ENCODE results near the gene LRRC75B. TPM values are rescaled to one million over a fixed set of nuclear protein-coding genes. Genes with fewer than 3 reads are reported as not detected.

LRRC75B gene
- total and polyA plus RNA-seq, 2 of the 13 experiments (the other 11 are each of a cell fraction or from before 2014, with no cell fraction given): 11.8 to 34.8 TPM

GRCh38 chr22:24550028-24550901, 42.6 kb downstream of the LRRC75B start (continued):
- TF ChIP-seq ZNF691 (CRISPR knock-in tag; IDR thresholded peaks at IDR 0.05; ENCODE audit: borderline replicate concordance, low read depth) (peak; percentile 41; the same call in 1 of the 2 replicates), LRRFIP1 (CRISPR knock-in tag; conservative IDR thresholded peaks at IDR 0.05) (no peak), TIGD3 (CRISPR knock-in tag; IDR thresholded peaks at IDR 0.05; ENCODE audit: borderline replicate concordance) (0 out of 2 replicates have a peak, but pooled peaks have one; percentile 17), MAF1 (CRISPR knock-in tag; IDR thresholded peaks at IDR 0.05; ENCODE audit: borderline replicate concordance) (no peak; the same call in 1 of the 2 replicates), NFATC3 (CRISPR knock-in tag; IDR thresholded peaks at IDR 0.05) (no peak), STAT5B (CRISPR knock-in tag; IDR thresholded peaks at IDR 0.05) (0 out of 2 replicates have a peak, but pooled peaks have one; percentile 8), SMC3 (IDR thresholded peaks at IDR 0.05; ENCODE audit: low read length) (0 out of 2 replicates have a peak, but pooled peaks have one; percentile 3), ZBTB7B (CRISPR knock-in tag; IDR thresholded peaks at IDR 0.05) (peak; percentile 92), HMG20A (CRISPR knock-in tag; IDR thresholded peaks at IDR 0.05; ENCODE audit: borderline replicate concordance) (peak; percentile 64; the same call in 1 of the 2 replicates), TAF15 (IDR thresholded peaks at IDR 0.05; ENCODE audit: low read depth, low read length, poor library complexity, severe bottlenecking) (no peak), TMF1 (CRISPR knock-in tag; IDR thresholded peaks at IDR 0.05; ENCODE audit: low read depth) (no peak), ATF7 (IDR thresholded peaks at IDR 0.05) (peak; percentile 92), ATF7 (CRISPR knock-in tag; IDR thresholded peaks at IDR 0.05) (peak; percentile 96), NPAS2 (CRISPR knock-in tag; IDR thresholded peaks at IDR 0.05; ENCODE audit: borderline replicate concordance) (no peak), IRF1 (CRISPR knock-in tag; IDR thresholded peaks at IDR 0.05; ENCODE audit: low read depth) (no peak), ZNF749 (CRISPR knock-in tag; IDR thresholded peaks at IDR 0.05; ENCODE audit: borderline replicate concordance) (peak; percentile 88; the same call in 1 of the 2 replicates), KDM6A (CRISPR knock-in tag; IDR thresholded peaks at IDR 0.05; ENCODE audit: low read depth) (peak; percentile 86), ZNF792 (CRISPR knock-in tag; IDR thresholded peaks at IDR 0.05) (peak; percentile 50; the same call in 1 of the 2 replicates), ZNF790 (CRISPR knock-in tag; IDR thresholded peaks at IDR 0.05; ENCODE audit: borderline replicate concordance) (no peak), ZBTB14 (CRISPR knock-in tag; IDR thresholded peaks at IDR 0.05) (no peak), ZEB1 (IDR thresholded peaks at IDR 0.05; ENCODE audit: insufficient replicate concordance, low read depth) (no peak)

Measured in HepG2 (cell line).